ENCODE measurements around the gene SPDYE2. TPM values are rescaled to one million over a fixed set of nuclear protein-coding genes. Genes with fewer than 3 reads are reported as not detected.
"Not testable (repeated sequence)": the region's sequence is repeated elsewhere in the genome, so short reads cannot be mapped to it uniquely, and the experiment has no call there.

Gene SPDYE2, protein sequence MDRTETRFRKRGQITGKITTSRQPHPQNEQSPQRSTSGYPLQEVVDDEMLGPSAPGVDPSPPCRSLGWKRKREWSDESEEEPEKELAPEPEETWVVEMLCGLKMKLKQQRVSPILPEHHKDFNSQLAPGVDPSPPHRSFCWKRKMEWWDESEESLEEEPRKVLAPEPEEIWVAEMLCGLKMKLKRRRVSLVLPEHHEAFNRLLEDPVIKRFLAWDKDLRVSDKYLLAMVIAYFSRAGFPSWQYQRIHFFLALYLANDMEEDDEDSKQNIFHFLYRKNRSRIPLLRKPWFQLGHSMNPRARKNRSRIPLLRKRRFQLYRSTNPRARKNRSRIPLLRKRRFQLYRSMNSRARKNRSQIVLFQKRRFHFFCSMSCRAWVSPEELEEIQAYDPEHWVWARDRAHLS
- total RNA-seq: under 1 TPM in 1 of 10 donors, not detected in 9; 0.31 TPM
- polyA plus RNA-seq: under 1 TPM in 1 of 2 donors, not detected in 1; 0.51 TPM
- long read RNA-seq, donor 1, partial matches to known transcripts: 5 of 14 reads
- long read RNA-seq, donor 1, other reads (novel, unspliced or antisense): 9 of 14 reads
- long read RNA-seq, donor 2, partial matches to known transcripts: 0 of 14 reads
- long read RNA-seq, donor 2, other reads (novel, unspliced or antisense): 14 of 14 reads
- long read RNA-seq, donor 3, partial matches to known transcripts: 0 of 4 reads
- long read RNA-seq, donor 3, other reads (novel, unspliced or antisense): 4 of 4 reads

DNA sequence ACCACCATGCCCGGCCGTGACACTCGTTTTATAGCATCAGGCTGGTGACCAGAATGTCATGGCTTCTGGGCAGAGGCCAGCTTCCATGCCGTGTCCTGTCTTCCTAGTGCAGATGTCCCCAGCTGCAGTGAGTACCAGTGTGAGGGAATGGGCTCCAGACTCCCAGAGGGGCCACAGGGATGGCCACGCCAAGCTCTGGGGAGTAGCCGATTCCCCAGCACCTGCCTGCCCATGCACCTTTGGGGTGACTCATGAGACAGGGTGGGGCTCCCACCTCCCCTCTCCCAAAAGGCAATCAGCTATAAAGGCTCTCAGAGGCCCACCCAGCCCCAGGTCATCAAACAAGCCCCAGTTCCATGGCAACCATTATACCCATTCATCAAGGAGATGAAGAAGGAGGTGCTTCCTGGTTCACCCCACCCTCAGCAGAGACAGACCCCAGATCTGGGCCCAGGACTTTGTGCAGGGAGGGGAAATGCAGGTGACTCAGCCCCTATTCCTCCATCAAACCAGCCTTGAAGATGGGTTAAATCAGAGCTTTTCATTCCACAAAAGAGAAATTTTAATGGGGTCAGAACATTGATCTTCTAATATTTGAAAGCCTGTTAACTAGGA lies at the start of gene SPDYE2:
TSS of gene SPDYE2 (plus strand) at position 419 of the 615 bp plus-strand sequence. CDS start 2,030 bp downstream, outside the sequence.
- H3K36me3 ChIP-seq; DNase-seq; H3K27ac ChIP-seq; H3K4me3 ChIP-seq; H3K4me1 ChIP-seq; H3K27me3 ChIP-seq; intact Hi-C loops (cut with DNase I); H3K9me3 ChIP-seq: not testable (repeated sequence)
- WGBS, 2 donors: no CpG with 5 or more reads among the region's 6 CpGs
- peak in 6 of 8 donors; percentile 11 to 76 (median 47) for ATAC-seq

DNA sequence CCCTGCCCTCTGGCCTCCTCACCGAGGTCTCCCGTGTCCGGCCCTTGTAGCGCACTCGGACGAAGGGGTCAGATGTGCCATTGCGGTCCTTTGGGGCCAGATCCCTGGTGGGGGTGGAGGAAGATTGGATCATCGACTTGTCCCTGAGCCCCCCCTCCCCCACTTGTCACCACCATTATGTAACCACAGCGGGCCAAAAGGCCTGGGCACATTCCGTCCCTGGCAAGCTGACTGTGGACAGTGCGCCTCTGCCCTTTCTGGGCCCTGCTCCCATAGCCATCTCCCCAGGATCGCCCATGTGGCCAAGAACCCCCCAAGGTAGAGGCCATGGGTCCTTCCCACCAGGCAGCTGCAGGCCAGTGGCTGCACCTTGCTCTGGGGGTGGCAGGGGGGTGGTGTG lies 47.9 kb upstream of the SPDYE2 start:
- DNase-seq: not testable (repeated sequence)

DNA sequence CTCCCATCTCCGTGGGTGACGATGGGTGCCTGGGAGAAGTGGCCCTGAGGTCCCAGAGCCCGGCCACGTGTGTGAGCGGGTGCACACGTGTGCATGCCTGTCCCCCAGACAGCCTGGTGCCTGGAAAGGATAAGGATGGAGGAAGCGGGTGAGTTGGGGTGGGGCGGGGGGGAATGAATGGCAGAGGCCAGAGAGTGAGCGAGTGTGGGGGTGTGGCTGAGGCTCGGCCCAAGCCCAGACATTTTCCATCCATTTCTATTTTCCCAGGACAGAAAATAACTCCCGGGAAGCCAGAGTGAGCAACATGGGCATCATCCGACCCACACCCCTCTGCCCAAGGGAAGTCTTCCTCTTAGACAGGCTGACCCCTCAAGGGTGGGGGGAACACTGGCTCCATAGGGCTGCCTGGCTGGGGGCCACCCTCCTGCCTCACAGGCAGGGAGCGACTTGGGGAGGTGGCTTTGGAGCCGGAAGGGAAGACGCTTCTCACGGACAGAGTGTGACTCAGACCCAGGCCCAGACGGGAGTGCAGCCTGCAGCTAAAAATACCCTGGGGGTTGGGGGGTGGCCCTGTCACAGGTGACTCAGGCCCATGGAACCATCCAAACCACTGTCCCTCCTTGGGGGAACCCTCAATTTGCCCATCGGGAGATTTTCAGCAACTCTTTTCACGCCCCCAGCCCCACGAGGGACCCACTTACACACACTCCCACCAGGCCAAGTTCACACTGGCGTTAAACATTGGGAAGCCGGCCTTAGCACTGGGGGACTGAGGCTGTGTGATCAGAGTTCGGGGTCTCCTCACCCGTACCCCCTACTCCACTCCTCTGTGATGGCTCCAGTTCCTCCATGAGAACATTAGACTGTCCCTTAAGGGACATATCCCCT lies 45.5 kb upstream of the SPDYE2 start:
- H3K27ac ChIP-seq; H3K9me3 ChIP-seq; H3K4me3 ChIP-seq; H3K36me3 ChIP-seq; H3K4me1 ChIP-seq; intact Hi-C loops (cut with DNase I); DNase-seq; H3K27me3 ChIP-seq: not testable (repeated sequence)
- WGBS, 2 donors: 79 to 82% methylated on average over 5 of the region's 24 CpGs
- ATAC-seq: peak in 7 of 8 donors; percentile 7 to 70 (median 38)

More for the DNA sequence above, 47.9 kb upstream of the SPDYE2 start:
- H3K27me3 ChIP-seq; H3K27ac ChIP-seq; H3K9me3 ChIP-seq; intact Hi-C loops (cut with DNase I); H3K4me3 ChIP-seq; H3K4me1 ChIP-seq; H3K36me3 ChIP-seq: not testable (repeated sequence)
- no CpG with 5 or more reads among the region's 12 CpGs for WGBS, 2 donors
- peak in 2 of 8 donors; percentile 2 to 32 for ATAC-seq

DNA sequence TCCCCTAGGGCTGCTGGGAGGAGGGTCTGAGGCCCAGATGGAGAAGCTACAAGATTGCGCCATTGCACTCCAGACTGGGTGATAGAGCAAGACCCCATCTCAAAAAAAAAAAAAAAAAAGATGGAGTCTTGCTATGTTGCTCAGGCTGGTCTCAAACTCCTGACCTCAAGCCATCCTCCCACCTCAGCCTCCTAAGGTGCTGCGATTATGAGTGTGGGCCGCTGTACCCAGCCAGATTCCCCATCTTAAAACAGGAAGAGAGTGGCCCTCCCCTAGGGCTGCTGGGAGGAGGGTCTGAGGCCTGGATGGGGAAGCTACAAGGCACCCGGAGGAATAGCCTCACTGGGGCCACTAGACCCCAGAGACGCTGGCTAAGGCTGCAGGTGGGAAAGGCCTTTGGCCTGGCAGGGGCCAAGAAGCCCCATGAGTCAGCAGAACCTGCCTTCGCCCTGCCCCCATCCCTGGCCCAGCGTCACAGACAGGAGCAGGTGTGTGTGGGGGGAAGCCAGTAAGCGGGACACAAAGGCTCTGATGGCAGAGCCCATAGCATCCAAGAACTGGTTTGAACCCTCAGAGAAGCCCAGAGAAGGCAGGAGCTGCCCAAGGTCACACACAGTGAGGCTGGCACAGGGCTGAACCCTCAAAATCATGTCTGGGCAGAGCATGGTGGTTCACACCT lies 43.5 kb upstream of the SPDYE2 start:
- H3K27ac ChIP-seq; H3K4me1 ChIP-seq; H3K36me3 ChIP-seq; H3K27me3 ChIP-seq; ATAC-seq; H3K4me3 ChIP-seq; H3K9me3 ChIP-seq; intact Hi-C loops (cut with DNase I): not testable (repeated sequence)
- WGBS, 2 donors: 89% methylated on average over 2 of the region's 8 CpGs
- peak in 1 of 2 donors; percentile 2 for DNase-seq

DNA sequence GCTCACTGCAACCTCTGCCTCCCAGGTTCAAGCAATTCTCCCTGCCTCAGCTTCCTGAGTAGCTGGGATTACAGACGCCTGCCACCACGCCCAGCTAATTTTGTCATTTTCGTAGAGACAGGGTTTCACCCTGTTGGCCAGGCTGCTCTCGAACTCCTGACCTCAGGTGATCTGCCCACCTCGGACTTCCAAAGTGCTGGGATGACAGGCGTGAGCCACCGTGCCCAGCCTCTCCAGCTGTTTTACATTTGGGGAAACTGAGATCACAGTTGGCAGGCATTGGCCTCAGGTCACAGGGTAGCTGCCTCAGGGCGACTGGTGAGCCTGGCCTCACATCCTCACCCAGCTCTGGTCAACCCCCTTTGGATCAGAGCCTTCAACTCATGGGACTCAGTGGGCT lies 40.5 kb upstream of the SPDYE2 start:
- ATAC-seq; H3K4me1 ChIP-seq; intact Hi-C loops (cut with DNase I); H3K27me3 ChIP-seq; H3K36me3 ChIP-seq; H3K27ac ChIP-seq; H3K9me3 ChIP-seq; H3K4me3 ChIP-seq: not testable (repeated sequence)
- 74 to 75% methylated on average over 4 of the region's 8 CpGs for WGBS, 2 donors
- peak; percentile 2 to 6 for DNase-seq

DNA sequence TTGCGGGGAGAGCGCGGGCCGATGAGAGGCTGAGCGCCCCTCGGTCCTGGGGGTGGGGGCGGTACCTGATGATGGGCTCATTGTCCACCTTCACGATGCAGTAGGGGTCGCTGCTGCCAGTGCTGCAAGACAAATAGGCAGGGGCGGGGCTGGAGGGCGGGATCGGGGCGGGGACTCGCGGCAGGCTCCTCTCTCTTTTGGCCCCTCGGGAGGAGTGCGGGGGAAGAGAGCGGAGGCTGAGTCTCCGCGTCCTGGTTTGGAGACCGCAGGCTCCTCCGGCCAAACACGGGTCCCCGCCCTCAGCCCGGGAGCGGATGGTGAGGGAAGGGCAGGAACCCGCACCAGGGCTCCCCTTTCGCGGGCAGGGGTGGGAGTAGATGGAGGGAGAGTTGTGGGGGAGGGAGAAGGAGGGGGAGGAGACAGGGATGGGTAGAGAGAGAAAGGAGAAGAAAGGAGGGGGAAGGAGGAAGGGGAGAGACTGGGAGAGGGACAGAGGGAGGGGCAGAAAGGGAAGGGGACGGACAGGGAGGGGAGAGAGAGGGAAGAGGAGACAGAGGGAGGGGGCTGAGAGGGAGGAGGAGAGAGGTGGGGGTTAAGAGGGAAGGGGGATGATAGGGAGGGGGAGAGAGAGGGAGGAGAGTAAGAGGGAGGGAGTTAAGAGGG lies 39.0 kb upstream of the SPDYE2 start:
- ATAC-seq: peak; percentile 66 to 82 (median 78)
- intact Hi-C loops (cut with DNase I); H3K9me3 ChIP-seq; DNase-seq; H3K36me3 ChIP-seq; H3K4me3 ChIP-seq; H3K4me1 ChIP-seq; H3K27ac ChIP-seq; H3K27me3 ChIP-seq: not testable (repeated sequence)
- no CpG with 5 or more reads among the region's 30 CpGs for WGBS, 2 donors

DNA sequence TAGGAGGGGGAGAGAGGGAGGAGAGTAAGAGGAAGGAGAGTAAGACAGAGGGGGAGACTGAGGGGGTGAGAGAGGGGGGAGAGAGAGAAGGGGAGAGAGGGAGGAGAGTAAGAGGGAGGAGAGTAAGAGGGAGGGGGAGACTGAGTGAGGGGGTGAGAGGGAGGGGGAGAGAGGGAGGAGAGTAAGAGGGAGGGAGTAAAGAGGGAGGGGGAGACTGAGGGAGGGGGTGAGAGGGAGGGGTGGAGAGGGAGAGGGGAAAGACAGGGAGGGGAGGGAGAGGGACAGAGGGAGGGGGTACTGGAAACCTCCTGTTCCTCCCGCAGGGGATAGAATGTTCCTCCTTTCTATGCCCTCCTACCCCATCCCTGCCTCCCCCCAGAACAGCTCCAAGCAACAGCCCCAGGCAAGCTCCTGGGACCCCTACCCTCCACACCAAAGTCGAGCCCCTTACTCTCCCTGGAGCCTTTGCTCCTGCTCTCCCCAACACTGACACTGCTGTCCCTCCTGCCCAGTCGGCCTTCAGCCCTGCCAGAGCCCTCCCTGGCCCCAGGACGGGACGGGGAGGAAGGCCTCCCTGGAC lies 38.3 kb upstream of the SPDYE2 start:
- Histone ChIP-seq H3K4me3 (peak overlapping the region in 6 of 10 donors; percentile 14 to 37 (median 27)), H3K27ac (peak overlapping the region in 8 of 10 donors; percentile 57 to 81 (median 75))
- ATAC-seq: peak in 6 of 8 donors; percentile 5 to 20 (median 10)
- WGBS, 2 donors: 5 to 15% methylated on average over 4 to 5 of the region's 5 CpGs
- peak; percentile 32 to 54 for DNase-seq
- H3K9me3 ChIP-seq; H3K36me3 ChIP-seq; H3K4me1 ChIP-seq; intact Hi-C loops (cut with DNase I); H3K27me3 ChIP-seq: not testable (repeated sequence)

DNA sequence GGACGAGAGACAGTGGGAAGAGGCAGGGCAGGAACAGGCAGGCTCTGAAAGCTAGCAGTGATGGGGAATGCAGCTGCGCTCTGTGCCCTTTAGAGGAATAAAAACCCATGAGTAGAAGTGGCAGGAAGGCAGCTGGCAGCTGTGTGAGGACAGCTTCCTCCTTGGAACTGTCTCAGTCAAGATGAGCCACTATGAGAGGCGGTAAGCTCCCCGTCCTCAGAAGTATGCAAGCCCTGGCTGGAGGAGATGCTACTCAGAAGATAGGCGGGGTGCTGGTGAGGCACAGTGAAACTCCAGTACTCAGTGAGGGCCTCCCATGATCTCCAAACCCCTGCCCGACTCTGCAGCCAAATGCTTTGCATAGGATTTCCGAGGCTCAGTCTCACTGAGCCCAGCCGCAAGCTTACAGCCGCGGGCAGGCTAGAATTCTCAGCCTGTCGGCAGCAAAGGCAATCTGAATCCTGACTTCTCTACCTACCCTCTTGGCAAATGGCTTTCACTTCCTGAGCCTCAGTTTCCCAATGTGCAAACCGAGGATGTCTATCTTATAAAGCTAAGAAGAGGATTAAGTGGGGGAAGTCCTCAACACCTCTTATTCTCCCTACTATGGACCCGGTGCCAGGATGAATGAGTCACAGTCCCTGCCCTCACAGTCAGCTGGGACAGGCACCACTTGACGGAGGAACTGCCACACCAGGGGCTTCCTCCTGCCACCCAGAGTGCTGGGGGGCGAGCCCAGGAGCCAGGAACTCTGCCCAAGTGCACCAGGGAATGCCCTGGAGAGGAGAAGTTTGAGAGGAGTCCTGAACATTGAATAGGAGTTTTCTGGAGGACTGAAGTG lies 35.9 kb upstream of the SPDYE2 start:
- H3K36me3 ChIP-seq; H3K4me3 ChIP-seq; H3K27me3 ChIP-seq; H3K9me3 ChIP-seq; H3K4me1 ChIP-seq; DNase-seq; intact Hi-C loops (cut with DNase I): not testable (repeated sequence)
- 17 to 67% methylated on average over 2 of the region's 15 CpGs for WGBS, 2 donors
- ATAC-seq: peak in 2 of 8 donors; percentile 20 to 34
- H3K27ac ChIP-seq: peak overlapping the region in 1 of 10 donors; percentile 66

DNA sequence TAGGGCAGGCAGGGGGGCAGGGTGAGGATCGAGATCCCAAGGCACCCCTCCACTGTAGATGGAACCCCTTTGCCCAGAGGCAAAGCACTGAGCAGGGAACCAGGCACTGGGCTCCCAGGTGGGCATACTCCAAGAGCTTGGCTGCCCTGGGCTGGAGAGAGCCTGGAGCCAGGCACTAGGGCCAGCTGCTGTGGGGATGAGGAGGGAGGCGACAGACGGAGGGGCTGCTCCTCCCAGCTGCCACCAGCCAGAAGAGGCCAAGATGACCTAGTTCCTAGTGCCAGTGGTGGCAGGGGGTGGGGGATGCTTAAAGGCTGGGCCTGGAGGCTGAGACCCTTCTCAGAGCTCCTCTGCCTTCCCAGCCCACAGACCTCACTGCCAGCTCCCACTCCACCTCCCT lies 35.1 kb upstream of the SPDYE2 start:
- H3K36me3 ChIP-seq; H3K9me3 ChIP-seq; H3K27me3 ChIP-seq; H3K27ac ChIP-seq; DNase-seq; ATAC-seq; intact Hi-C loops (cut with DNase I); H3K4me3 ChIP-seq; H3K4me1 ChIP-seq: not testable (repeated sequence)
- no CpG with 5 or more reads among the region's 3 CpGs for WGBS, 2 donors
